ENCODE measurements around the gene NHLH1.

NHLH1 gene

DNA sequence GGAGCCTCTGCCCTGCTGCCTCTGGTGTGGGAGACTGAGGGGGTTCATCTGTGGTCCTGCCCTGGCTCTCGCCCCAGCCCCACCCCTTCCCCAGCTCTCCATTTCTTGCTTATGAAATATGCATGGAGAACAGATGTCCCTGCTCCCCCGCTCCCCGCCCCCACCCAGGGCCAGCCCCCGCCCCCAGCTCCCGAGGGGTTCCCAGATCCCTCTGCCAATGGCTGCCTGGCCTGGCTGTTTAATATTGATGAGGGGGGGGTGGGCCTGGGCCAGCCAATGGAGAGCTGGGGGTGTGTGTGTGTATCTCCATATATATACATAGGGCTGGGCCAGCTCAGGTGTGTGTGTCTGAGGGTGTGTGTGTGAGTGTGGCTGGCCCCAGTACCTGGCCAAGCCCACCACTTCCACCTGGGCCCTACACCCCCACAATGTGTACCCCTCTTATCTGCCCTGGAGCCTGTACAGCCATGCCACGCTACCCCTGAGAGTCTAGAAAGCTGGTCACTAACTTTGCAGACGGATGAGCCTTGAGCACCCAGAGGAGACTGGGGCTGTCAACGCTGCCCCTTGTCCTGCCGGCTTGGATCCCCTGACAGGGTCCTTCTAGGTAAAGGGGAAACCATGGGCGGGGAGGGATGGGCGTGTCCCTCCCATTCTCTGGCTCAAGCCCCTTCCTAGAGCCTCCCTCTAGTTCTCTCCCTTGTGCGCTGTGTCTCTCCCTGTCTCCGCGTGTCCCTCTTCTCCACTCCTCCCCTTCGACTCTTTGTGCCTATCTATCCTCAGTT, at the start of gene NHLH1:
NHLH1 (plus strand) TSS at position 341 of the 785 bp plus-strand sequence. CDS start 3,661 bp downstream, outside the sequence.
- TF ChIP-seq, protein P1, sequence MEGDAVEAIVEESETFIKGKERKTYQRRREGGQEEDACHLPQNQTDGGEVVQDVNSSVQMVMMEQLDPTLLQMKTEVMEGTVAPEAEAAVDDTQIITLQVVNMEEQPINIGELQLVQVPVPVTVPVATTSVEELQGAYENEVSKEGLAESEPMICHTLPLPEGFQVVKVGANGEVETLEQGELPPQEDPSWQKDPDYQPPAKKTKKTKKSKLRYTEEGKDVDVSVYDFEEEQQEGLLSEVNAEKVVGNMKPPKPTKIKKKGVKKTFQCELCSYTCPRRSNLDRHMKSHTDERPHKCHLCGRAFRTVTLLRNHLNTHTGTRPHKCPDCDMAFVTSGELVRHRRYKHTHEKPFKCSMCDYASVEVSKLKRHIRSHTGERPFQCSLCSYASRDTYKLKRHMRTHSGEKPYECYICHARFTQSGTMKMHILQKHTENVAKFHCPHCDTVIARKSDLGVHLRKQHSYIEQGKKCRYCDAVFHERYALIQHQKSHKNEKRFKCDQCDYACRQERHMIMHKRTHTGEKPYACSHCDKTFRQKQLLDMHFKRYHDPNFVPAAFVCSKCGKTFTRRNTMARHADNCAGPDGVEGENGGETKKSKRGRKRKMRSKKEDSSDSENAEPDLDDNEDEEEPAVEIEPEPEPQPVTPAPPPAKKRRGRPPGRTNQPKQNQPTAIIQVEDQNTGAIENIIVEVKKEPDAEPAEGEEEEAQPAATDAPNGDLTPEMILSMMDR (IDR thresholded peaks at IDR 0.05; ENCODE audit: borderline replicate concordance, control extremely low read depth, extremely low read depth, insufficient read depth, missing control alignments): no peak
- in situ Hi-C loops (cut with MboI; ENCODE audit: low sequenced_read_pairs, unreplicated experiment): no loop called here
- DNase-seq (ENCODE audit: low spot score): no peak

DNA sequence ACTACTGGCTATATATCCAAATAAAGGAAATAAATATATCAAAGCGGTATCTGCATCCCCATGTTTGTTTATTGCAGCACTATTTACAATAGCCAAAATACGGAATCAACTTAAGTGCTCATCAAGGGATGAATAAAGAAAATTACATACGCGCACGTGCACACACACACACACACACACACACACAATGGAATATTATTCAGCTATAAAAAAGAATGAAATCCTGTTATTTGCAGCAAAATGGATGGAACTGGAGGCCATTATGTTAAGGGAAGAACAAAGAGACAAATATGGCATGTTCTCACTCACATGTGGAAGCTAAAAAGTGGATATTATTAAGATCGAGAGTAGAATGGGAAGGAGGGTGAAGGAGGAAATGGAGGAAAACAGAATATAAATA, 44.0 kb upstream of the NHLH1 start:
- in situ Hi-C loops (cut with MboI; ENCODE audit: low sequenced_read_pairs, unreplicated experiment): no loop called here
- DNase-seq (ENCODE audit: low spot score): no peak
- TF ChIP-seq, protein P1 (IDR thresholded peaks at IDR 0.05; ENCODE audit: borderline replicate concordance, control extremely low read depth, extremely low read depth, insufficient read depth, missing control alignments): no peak

DNA sequence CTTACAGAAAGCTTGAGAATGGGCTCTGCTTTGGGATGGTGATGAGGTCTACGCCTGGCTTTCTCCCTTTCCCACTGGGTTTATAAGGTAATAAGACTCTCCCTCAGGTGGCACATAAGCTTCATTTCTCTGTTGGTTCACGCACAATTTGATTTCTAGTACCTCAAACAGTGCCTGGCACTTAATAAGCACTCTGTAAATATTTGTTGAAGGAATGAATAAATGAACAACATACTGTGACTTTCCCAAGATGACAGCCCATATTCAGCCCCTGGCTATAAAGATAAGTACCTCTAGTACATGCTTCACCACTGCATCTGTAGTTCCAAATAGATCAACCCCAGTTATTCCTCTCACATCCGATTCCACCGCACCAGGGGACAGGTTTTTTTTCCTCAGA, 41.6 kb upstream of the NHLH1 start:
- DNase-seq (ENCODE audit: low spot score): no peak
- TF ChIP-seq, protein P1 (IDR thresholded peaks at IDR 0.05; ENCODE audit: borderline replicate concordance, control extremely low read depth, extremely low read depth, insufficient read depth, missing control alignments): no peak
- in situ Hi-C loops (cut with MboI; ENCODE audit: low sequenced_read_pairs, unreplicated experiment): no loop called here

DNA sequence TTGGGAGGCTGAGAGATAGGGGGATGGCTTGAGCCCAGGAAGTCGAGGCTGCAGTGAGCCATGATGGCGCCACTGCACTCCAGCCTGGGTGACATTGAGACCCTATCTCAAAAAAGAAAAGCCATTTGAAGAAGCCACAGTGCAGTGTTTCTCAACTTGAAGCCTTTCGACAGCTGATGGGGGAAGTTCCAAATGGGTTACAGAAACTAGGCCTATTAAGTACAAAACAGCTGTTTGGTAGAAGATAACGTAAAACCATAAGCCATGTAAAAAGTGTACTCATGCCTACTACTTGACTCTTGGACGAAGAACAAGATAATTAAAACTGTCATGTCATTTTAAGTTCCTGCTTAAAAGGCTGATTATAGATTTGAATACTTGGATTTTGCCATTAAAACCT, 40.5 kb upstream of the NHLH1 start:
- TF ChIP-seq, protein P1 (IDR thresholded peaks at IDR 0.05; ENCODE audit: borderline replicate concordance, control extremely low read depth, extremely low read depth, insufficient read depth, missing control alignments): no peak
- in situ Hi-C loops (cut with MboI; ENCODE audit: low sequenced_read_pairs, unreplicated experiment): no loop called here
- DNase-seq (ENCODE audit: low spot score): no peak

DNA sequence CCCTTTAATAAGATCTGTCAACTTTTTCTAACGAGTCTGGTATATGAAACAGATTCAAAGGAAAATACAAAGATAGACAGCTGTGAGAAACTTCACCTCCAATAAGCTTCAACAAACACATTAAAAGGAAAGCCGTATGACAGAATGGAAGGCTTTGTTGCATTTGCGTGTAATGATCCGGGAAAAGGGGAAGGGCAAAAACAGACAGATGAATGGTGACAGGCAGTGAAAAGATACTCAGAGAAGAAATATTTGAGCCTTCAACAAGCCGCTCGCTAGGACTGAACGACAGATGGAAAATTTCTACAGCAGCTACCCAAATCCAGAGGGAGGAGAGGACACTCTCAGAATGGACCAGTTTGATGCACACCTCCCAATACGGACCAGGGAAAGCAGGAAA, 38.7 kb upstream of the NHLH1 start:
- TF ChIP-seq, protein P1 (IDR thresholded peaks at IDR 0.05; ENCODE audit: borderline replicate concordance, control extremely low read depth, extremely low read depth, insufficient read depth, missing control alignments): no peak
- in situ Hi-C loops (cut with MboI; ENCODE audit: low sequenced_read_pairs, unreplicated experiment): no loop called here
- DNase-seq (ENCODE audit: low spot score): no peak

DNA sequence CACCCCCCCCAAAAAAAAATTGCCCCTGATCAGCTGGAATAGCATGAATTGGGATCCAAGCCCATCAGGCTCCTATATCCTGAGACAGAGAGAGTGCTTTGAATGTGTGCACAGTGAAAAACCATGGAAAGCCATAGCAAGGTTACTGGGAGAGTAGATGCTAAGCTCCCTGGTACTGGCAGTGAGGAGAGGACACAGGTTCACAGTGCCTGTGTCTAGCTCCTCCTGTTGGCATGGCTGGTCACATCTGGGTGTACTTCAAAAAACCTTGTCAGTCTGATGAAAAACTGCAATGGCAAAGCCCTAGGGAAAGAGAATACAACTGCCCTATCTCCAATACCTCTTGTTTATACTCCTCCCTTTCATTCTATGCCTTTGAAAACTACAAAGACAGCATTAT, 36.8 kb upstream of the NHLH1 start:
- no peak for DNase-seq (ENCODE audit: low spot score)
- in situ Hi-C loops (cut with MboI; ENCODE audit: low sequenced_read_pairs, unreplicated experiment): no loop called here
- TF ChIP-seq, protein P1 (IDR thresholded peaks at IDR 0.05; ENCODE audit: borderline replicate concordance, control extremely low read depth, extremely low read depth, insufficient read depth, missing control alignments): no peak

Measured in GM13976 (cell line).